H54 (cell line): ENCODE data around the gene PYY.
A peak's percentile ranks its signal among the peaks of the same experiment; 100 is the strongest.
"Not testable (repeated sequence)": the region's sequence is repeated elsewhere in the genome, so short reads cannot be mapped to it uniquely, and the experiment has no call there.

Experiments used
- DNase-seq: peaks from one replicate; pipeline ENCODE4 v3.0.0; 2011; ENCODE audit warnings: low spot score, mixed read lengths; ENCODE audit not compliant: insufficient read length
- FAIRE-seq: peaks from 3 replicates; lab custom pipeline; 2011; peaks lifted over from hg19 to GRCh38; lab: Jason Lieb, UNC
- POLR2A ChIP-seq: IDR thresholded peaks from 2 replicates; pipeline ENCODE4 v1.6.1; 2011; ENCODE audit warnings: low read depth, mild to moderate bottlenecking, low read length

Gene PYY

DNA sequence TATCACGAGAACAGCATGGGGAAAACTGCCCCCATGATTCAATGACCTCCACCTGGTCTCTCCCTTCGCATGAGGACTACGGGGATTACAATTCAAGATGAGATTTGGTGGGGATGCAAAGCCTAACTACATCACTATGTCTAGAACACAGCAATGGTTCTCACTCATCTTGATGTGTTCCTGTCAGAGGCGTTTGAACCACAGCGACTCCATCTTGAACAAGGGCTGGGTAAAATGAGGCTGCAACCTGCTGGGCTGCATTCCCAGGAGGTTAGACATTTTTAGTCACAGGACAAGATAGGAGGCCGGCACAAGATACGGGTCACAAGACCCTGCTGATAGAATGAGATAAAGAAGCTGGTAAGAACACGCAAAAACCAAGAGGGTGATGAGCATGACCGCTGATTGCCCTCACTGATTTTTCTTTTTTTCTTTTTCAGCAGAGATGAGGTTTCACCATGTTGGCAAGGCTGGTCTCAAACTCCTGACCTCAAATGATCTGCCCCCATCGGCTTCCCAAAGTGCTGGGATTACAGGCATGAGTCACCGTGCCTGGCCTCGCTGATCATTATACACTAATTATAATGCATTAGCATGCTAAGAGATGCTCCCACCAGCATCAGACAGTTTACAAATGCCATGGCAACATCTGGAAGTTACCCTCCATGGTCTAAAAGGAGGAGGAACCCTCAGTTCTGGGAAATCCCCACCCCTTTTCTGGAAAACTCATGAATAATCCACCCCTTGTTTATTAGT, 8.5 kb downstream of the PYY start:
- no peak for TF ChIP-seq POLR2A
- FAIRE-seq, result no peak
- DNase-seq, result no peak

DNA sequence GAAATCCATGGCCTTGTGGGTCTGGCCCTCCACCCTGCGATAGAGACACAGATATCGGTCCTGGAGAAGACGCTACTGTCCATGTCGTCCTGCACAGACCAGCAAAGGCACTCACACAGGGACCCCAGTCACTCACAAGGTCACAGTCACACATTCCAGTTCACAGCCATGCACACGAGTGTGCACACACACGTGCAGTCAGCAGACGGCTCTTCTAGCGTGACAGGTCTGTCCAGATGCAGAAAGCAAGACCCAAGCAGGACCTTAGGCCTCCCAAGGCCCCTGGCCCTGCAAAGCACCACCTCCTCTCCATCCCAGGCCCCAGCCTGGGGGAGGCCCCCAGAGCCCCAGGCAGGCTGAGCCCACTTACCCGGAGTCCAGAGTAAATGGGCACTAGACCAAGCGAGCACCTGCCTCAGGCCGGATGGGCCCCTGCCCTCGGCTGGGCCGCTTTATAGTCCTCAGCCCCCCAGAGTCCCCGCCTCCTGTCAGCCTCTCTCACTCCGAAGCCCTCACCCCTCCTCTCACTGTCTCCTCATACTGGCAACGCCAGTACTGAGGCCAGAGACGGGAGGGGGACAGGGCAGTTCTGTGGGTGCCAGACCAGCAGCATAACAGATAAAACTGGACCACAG, 11.6 kb downstream of the PYY start, which contains the start of gene PPY:
Gene PPY, minus strand, starts transcription at position 426 of the 635 bp plus-strand sequence. CDS start 822 bp downstream, outside the sequence.
- TF ChIP-seq POLR2A, result no peak
- DNase-seq (no peak), FAIRE-seq (no peak)

DNA sequence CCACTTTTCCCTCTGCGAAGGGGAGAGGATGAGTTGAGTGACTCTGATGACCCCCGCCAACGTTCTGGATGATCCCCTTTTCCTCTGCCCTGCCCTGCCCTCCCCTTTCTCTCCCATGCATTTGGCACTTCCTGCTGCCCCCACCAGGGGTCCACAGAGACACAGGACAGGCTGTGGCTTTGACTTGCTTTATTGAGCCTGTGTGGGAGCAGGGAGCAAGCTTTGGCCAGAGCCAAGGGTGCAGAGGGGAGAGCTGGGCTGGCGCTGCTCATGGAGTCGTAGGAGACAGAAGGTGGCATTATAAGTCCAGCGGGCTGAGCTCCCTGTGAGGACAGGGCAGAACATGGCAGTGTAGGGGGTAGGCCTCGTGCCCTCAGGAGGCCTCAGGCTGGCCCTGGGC, 13.1 kb downstream of the PYY start:
- DNase-seq, result peak; percentile 30
- FAIRE-seq, result no peak
- no peak for TF ChIP-seq POLR2A

DNA sequence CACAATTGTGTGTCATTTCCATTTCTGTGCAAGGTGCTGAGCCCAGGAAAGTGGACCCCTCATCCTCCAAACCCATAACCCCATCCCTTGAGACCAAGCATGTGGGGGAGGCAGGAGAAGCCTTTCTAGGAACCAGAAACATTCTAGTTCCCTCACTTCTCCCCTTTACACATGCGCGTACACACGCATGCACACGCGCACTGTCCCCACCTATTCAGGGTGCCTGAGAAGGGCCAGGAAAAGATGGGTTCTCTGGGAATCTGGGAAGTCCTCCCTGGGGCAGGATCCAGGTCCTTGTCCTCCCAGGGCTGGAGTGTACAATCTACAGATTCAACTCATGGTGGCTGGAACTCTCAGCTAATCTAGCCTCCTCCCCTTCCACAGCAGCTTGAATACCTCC, 13.9 kb downstream of the PYY start:
- TF ChIP-seq POLR2A, result no peak
- FAIRE-seq (no peak), DNase-seq (no peak)

DNA sequence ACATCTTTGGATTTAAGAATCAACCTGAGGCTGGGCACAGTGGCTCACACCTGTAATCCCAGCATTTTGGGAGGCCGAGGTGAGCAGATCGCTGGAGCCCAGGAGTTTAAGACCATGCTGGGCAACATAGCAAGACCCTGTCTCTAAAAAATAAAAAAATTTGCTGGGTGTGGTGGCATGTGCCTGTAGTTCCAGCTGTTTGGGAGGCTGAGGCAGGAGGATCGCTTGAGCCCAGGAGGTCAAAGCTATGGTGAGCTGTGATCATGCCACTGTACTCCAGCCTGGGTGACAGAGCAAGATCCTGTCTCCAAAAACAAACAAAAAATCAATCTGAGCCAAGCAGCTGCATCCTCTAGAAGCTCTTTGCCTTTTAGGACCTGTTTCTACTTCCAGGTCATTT, 14.3 kb downstream of the PYY start:
- FAIRE-seq, DNase-seq: not testable (repeated sequence)

DNA sequence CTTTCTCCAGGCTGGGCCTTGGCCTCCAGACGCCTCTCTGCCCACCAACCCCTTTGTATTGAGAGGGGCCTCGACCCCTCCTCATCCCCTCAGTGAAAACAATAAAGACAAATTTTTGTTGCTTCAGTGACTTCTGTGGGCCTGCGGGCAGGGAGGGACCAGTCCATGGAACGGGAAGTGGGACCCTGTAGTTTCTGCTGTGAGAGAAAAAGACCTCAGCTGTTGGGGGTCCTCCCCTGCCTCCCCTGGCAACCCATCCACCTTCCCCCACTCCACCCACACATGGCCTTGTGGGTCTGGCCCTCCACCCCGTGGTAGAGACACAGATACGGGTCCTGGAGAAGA, 14.9 kb downstream of the PYY start:
- FAIRE-seq (no peak), DNase-seq (no peak)
- TF ChIP-seq POLR2A, result no peak

DNA sequence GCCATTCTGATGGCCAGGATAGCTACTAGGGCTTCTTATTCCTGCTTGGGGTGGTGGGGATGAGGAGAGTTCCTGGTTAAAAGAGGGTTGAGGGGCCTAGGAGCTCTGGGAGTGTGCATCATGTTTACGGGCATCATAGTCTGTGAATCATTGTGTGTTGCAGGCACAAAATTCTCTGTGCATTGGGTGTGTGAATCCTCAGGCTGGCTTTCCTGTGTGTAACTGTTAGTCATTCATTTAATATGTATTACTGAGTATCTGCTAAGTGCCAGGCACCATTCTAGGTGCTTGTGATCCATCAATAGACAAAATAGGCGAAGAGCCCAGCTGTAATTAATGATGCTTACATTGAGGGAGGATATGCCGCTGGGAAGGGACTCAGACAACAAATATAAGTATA, 17.3 kb downstream of the PYY start:
- FAIRE-seq (no peak), DNase-seq (peak; percentile 38)
- no peak for TF ChIP-seq POLR2A

DNA sequence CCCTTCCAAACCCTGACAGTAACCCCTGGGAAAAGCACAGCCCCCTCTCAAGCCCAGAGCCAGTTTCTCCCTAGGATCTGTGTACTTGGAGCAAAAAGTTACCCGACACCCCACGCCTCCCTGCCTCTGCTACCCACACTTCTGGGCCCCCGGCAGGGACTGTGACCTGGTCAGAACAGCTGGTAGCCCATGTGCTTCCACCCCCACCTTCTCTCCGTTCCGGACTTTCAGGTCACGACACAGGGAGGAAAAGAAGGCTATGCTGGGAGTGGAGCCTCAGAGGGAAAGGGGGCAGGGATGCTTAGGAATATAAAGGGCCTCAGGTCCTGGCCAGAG, 17.8 kb downstream of the PYY start:
- TF ChIP-seq POLR2A, result no peak
- no peak for DNase-seq
- FAIRE-seq, result no peak

DNA sequence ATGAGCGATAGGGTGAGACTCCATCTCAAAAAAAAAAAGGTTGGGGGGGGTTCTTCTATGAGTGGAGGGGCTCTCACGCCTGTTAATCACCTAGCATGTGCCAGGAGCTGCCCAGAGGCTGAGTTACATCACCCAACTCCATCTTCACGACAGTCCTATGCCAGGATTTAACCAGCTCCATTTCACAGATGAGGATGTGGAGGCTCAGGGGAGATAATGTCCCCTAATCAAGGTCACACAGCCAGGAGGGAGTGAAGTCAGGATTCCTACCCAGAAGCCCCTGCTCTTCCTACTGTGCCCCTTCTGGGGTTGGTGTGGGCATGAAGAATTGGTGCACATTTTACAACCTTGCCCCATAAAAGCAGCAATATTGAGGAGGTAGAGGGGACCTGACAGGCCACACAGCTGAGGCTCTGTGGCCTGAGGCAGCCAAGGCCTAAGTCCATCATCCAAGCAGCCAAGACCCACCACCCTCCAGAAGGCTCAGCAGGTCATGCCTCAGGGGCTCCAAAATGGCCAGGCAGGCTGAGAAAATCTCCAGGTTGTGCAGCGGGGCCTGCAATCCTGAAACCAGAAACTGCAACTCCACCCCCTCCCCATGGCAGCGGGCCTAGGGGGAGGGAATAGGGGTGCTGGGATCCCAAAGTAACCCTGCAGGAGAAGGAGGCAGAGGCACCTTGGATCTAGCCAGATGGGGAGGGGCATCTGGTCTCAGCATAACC, 18.4 kb downstream of the PYY start:
- TF ChIP-seq POLR2A, result no peak
- no peak for FAIRE-seq

DNA sequence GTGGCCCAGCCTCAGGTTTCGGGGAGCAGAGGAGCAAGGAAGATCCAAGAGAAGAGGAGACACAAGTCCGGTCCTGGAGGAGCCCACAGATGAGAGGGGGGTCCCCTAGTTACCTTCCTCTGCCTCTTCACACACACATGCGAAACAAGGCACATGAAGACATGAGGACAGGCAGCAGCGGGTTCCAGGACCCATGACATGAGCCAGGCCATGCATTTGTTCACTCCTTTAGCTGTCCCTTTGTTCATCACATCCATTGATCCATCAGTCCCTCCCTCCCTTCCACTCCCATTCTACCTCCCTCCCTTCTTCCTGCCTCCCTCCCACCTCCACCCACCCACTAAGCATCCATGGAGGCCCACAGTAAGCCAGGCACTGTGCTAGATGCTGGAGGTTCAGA, 20.8 kb downstream of the PYY start:
- no peak for DNase-seq

More for the DNA sequence above, 18.4 kb downstream of the PYY start:
- DNase-seq, result no peak

DNA sequence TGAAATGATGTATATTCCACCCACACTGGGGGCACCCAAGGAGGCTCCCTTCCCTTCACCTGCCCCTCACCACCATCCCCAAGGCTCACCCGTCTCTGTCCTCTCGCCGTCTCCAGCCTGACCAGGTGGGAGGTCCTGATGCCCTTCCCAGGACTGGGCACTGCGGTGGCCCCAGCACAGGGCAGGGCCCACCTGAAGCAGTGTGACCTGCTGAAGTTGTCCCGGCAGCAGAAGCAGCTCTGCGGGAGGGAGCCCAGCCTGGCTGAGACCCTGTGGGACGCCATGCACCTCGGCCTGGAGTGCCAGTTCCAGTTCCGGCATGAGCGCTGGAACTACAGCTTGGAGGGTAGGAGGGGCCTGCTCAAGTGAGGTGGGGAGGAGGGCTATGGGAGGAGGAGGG, 21.4 kb downstream of the PYY start:
- no peak for FAIRE-seq
- no peak for DNase-seq
- TF ChIP-seq POLR2A, result no peak

More for the DNA sequence above, 20.8 kb downstream of the PYY start:
- FAIRE-seq, result no peak
- TF ChIP-seq POLR2A, result no peak

DNA sequence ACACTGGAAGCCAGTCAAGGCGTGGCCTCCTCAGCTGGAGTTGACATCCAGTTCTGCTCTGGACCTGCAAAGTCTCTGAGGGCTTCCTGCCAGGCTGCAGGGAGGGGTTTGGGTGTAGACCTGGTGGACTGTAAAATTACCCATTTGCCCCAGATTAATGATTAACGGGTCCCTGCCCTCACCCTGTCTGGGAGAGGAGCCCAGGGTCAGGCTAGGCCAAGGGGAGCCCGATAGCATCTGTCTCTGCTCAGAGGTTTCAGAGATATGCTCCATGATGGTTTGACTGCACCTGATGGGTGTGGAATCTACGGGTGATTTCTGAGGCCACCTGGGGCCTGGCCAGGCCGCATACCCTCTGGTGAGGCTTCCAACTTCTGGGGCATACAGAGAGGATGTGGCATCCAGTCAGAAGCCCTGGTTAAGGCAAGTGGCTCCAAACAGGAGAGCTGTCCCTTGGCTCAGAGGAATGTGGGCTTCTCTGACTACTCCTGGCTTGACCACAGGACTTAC, 22.6 kb downstream of the PYY start:
- no peak for FAIRE-seq
- no peak for TF ChIP-seq POLR2A
- DNase-seq, result no peak

DNA sequence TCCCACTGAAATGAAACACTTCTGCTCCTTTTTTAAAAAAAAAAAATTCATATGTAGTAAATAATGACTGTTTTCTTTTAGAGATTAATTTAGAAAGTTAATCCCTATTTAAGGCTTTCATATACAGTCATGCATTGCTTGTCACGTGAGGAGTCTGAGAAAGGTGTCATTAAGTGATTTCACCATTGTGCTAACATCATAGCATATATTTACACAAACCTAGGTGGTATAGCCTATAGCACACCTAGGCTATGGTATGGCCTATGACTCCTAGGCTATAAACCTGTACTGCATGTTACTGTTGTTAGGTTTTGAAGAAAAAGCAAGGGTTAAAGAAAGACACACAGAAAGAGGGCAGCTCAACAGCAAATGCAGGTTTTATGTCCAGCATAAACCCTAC, 25.1 kb downstream of the PYY start:
- DNase-seq (no peak), FAIRE-seq (no peak)
- TF ChIP-seq POLR2A, result no peak

DNA sequence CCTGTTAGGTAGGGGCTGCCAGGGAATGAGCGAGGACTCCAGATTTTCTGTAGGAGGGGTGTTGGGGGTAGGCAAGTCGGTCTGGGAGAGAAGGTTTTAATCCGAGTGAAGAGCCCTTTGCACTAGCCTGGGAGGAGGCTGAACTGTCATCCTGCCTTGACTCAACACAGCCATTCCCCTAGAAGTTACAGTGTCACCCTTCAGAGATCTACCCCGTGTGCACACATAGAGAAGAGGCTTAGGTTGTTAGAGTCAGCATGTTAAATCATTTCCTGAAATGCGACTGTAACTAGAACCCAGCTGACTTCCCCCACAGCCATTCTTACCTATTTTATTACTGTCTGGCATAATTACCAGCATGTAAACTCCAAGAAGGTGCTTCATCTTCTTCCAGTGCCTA, 25.8 kb downstream of the PYY start:
- DNase-seq, FAIRE-seq: not testable (repeated sequence)
